ENCODE data around the gene GCNT2. TPM values are rescaled to one million over a fixed set of nuclear protein-coding genes. Genes with fewer than 3 reads are reported as not detected.

Gene GCNT2
- total and polyA plus RNA-seq, 2 of the 8 experiments (the other 6 are each of a cell fraction or from before 2014, with no cell fraction given) = 19.3 to 52.5 TPM

GRCh38 chr6:10585209-10585845 is 64.2 kb downstream of the GCNT2 start (continued):
- no peak for TF ChIP-seq CHD7 (IDR thresholded peaks at IDR 0.05; ENCODE audit: insufficient replicate concordance, low read length)
- TF ChIP-seq BRCA1 (IDR thresholded peaks at IDR 0.05; ENCODE audit: low read depth, low read length) = no peak
- TF ChIP-seq SUZ12 (IDR thresholded peaks at IDR 0.05; ENCODE audit: low read length) = no peak
- peak; percentile 88 for TF ChIP-seq TEAD4 (IDR thresholded peaks at IDR 0.05; ENCODE audit: low read depth, low read length)
- no peak for TF ChIP-seq ZNF274 (IDR thresholded peaks at IDR 0.05; ENCODE audit: borderline replicate concordance, extremely low read depth, low read length)
- no peak for TF ChIP-seq MAFK (IDR thresholded peaks at IDR 0.05; ENCODE audit: low read depth, low read length)
- no peak for TF ChIP-seq RBBP5 (IDR thresholded peaks at IDR 0.05; ENCODE audit: borderline replicate concordance, low read depth, low read length)
- no peak for TF ChIP-seq ATF2 (IDR thresholded peaks at IDR 0.05; ENCODE audit: low read length)
